Endothelial cell of umbilical vein (primary cell): ENCODE results near the gene DOP1B. TPM values are rescaled to one million over a fixed set of nuclear protein-coding genes. Genes with fewer than 3 reads are reported as not detected.

Experiments used
- BruUV-seq: library from RNA; stranded (reverse); fragments of 400-500 nt; replicated peaks from 2 replicates; lab custom pipeline; 2021; lab: Mats Ljungman, UMichigan
- CTCF ChIA-PET: fragments of 300-600, 350-600 bp; sonication (Branson Sonifier 250); formaldehyde crosslinking; loops from one replicate; lab custom pipeline; 2021; ENCODE audit warnings: antibody characterized with exemption, inconsistent platforms; lab: Charles Lee
- POLR2A ChIA-PET: fragments of 300-600, 350-600 bp; sonication (Branson Sonifier 250); formaldehyde crosslinking; loops from one replicate; lab custom pipeline; 2021; ENCODE audit warnings: antibody characterized with exemption, inconsistent platforms; lab: Charles Lee
- DNase-seq: peaks from one replicate; pipeline ENCODE4 v3.0.0-alpha.2; 2011; ENCODE audit warnings: low read depth, low spot score
- FAIRE-seq: peaks from 2 replicates; lab custom pipeline; 2011; peaks lifted over from hg19 to GRCh38; lab: Jason Lieb, UNC
- H2AFZ ChIP-seq: 2 replicates; pipeline ENCODE4 v1.6.0; 2012; ENCODE audit warnings: low read depth, low read length, control low read depth, inconsistent platforms
- H3K27ac ChIP-seq: 2 replicates; pipeline ENCODE4 v1.5.1; 2011; ENCODE audit warnings: low read depth, mild to moderate bottlenecking, control low read depth, low read length, moderate library complexity; ENCODE audit not compliant: insufficient read depth
- H3K27me3 ChIP-seq, 2 experiments: 2 replicates each; pipeline versions ENCODE4 v1.6.0 to v1.6.1; 2011; ENCODE audit warnings: low read length in 2 of 2, mixed read lengths in 1 of 2; ENCODE audit not compliant: control insufficient read depth in 2 of 2, insufficient read depth in 2 of 2
- H3K36me3 ChIP-seq, 2 experiments: 2 replicates in 1 of 2; 3 replicates in 1 of 2; pipeline ENCODE4 v1.5.1; 2011; ENCODE audit warnings: low read length in 2 of 2, mild to moderate bottlenecking in 1 of 2, moderate library complexity in 1 of 2; ENCODE audit not compliant: control insufficient read depth in 2 of 2, insufficient read depth in 2 of 2; ENCODE audit errors: extremely low read depth in 1 of 2
- H3K4me1 ChIP-seq: 3 replicates; pipeline ENCODE4 v1.5.1; 2011; ENCODE audit warnings: mild to moderate bottlenecking, low read length; ENCODE audit not compliant: control insufficient read depth, insufficient read depth; ENCODE audit errors: extremely low read depth
- H3K4me2 ChIP-seq: 2 replicates; pipeline ENCODE4 v1.6.1; 2011; ENCODE audit warnings: low read length, control low read depth, mixed read lengths; ENCODE audit not compliant: insufficient read depth
- H3K4me3 ChIP-seq, 3 experiments: fragments of 200-600 bp in 1 of 3; sonication (generic), shearing (Covaris generic) in 1 of 3; replicated peaks in 1 of 3; 2 replicates each; pipeline ENCODE4 v1.5.1; 2011 to 2016; ENCODE audit warnings: control low read depth in 3 of 3, low read length in 3 of 3, mild to moderate bottlenecking in 2 of 3, inconsistent platforms in 1 of 3, low read depth in 1 of 3, moderate library complexity in 1 of 3; ENCODE audit not compliant: insufficient read depth in 1 of 3
- H3K79me2 ChIP-seq: 2 replicates; pipeline ENCODE4 v1.6.0; 2012; ENCODE audit warnings: low read length, inconsistent platforms; ENCODE audit not compliant: control insufficient read depth, insufficient read depth
- H3K9ac ChIP-seq: replicated peaks from 2 replicates; pipeline ENCODE3; 2011; ENCODE audit warnings: low read length, control low read depth; ENCODE audit not compliant: insufficient read depth; ENCODE audit errors: extremely low read depth
- H3K9me1 ChIP-seq: replicated peaks from 3 replicates; pipeline ENCODE4 v1.6.0; 2011; ENCODE audit warnings: mild to moderate bottlenecking, low read length; ENCODE audit not compliant: control insufficient read depth, insufficient read depth; ENCODE audit errors: extremely low read depth
- H3K9me3 ChIP-seq: replicated peaks from 2 replicates; pipeline ENCODE4 v1.5.1; 2012; ENCODE audit warnings: low read length, inconsistent platforms; ENCODE audit not compliant: control insufficient read depth, insufficient read depth
- H4K20me1 ChIP-seq: replicated peaks from 2 replicates; pipeline ENCODE3; 2011; ENCODE audit warnings: mild to moderate bottlenecking, low read length; ENCODE audit not compliant: control insufficient read depth, insufficient read depth; ENCODE audit errors: extremely low read depth
- EZH2 ChIP-seq: IDR thresholded peaks from 2 replicates; pipeline ENCODE4 v1.6.1; 2012; ENCODE audit warnings: borderline replicate concordance, low read depth, mild to moderate bottlenecking, moderate library complexity, low read length, inconsistent platforms; ENCODE audit not compliant: severe bottlenecking
- FOS ChIP-seq: IDR thresholded peaks from 2 replicates; pipeline ENCODE4 v1.6.1; 2011; ENCODE audit warnings: mild to moderate bottlenecking, low read length, moderate library complexity, borderline replicate concordance; ENCODE audit not compliant: insufficient read depth
- GATA2 ChIP-seq: IDR thresholded peaks from 2 replicates; pipeline ENCODE4 v1.7.0; 2011; ENCODE audit warnings: low read depth, mild to moderate bottlenecking, moderate library complexity, mixed read lengths, low read length; ENCODE audit not compliant: insufficient read length, insufficient read depth
- JUN ChIP-seq: IDR thresholded peaks from 2 replicates; pipeline ENCODE4 v1.6.1; 2011; ENCODE audit warnings: borderline replicate concordance, low read depth; ENCODE audit not compliant: insufficient read length, insufficient read depth
- POLR2A ChIP-seq: IDR thresholded peaks from 2 replicates; pipeline ENCODE4 v1.6.1; 2012; ENCODE audit warnings: low read depth, mild to moderate bottlenecking, control low read depth, low read length
- POLR2AphosphoS5 ChIP-seq: IDR thresholded peaks from 2 replicates; pipeline ENCODE4 v1.6.1; 2012; ENCODE audit warnings: low read depth, mild to moderate bottlenecking, control low read depth, low read length, moderate library complexity; ENCODE audit not compliant: insufficient read depth
- dilution Hi-C: fragments of 300-500 bp; cut with MboI; formaldehyde crosslinking; loops from one replicate; pipeline ENCODE4 v1.15.0; 2019; ENCODE audit warnings: low sequenced_read_pairs; ENCODE audit not compliant: extremely low pct_ligation_motif_present
- intact Hi-C: fragments of 100-400 bp; cut with micrococcal nuclease; formaldehyde crosslinking; loops from one replicate; pipeline ENCODE4 v1.10.0; 2022
- polyA plus RNA-seq, 4 experiments: library from polyadenylated mRNA; depleted of rRNA in 3 of 4; stranded (reverse) in 3 of 4; unstranded in 1 of 4; fragments of >200 nt; gene quantifications; 2 replicates each; pipeline versions ENCODE4 v1.2.1 to v1.2.3, GENCODE V29; 2011 to 2012; ENCODE audit warnings: missing spikeins in 1 of 4
- total RNA-seq: library from RNA; stranded (reverse); gene quantifications from 2 replicates; pipeline ENCODE4 v1.2.3, GENCODE V29; 2021
- TF ChIP-seq, protein P1 (sequence below): IDR thresholded peaks from 2 replicates; pipeline ENCODE4 v1.6.1; 2011; ENCODE audit not compliant: insufficient read depth, insufficient read length
- TF ChIP-seq, protein P2 (sequence below), 2 donors: IDR thresholded peaks; 1 replicate in 1 of 2; 2 replicates in 1 of 2; pipeline ENCODE4 v1.5.1; 2011; ENCODE audit warnings: low read length in 2 of 2, mild to moderate bottlenecking in 2 of 2, moderate library complexity in 2 of 2, control low read depth in 1 of 2, inconsistent platforms in 1 of 2, low read depth in 1 of 2; ENCODE audit not compliant: insufficient read depth in 1 of 2; ENCODE audit errors: extremely low read depth in 1 of 2

Gene DOP1B
- total and polyA plus RNA-seq, 2 donors (not counting 3 experiments of a cell fraction or from before 2014, with no cell fraction given): 3.7 to 9.9 TPM

DNA sequence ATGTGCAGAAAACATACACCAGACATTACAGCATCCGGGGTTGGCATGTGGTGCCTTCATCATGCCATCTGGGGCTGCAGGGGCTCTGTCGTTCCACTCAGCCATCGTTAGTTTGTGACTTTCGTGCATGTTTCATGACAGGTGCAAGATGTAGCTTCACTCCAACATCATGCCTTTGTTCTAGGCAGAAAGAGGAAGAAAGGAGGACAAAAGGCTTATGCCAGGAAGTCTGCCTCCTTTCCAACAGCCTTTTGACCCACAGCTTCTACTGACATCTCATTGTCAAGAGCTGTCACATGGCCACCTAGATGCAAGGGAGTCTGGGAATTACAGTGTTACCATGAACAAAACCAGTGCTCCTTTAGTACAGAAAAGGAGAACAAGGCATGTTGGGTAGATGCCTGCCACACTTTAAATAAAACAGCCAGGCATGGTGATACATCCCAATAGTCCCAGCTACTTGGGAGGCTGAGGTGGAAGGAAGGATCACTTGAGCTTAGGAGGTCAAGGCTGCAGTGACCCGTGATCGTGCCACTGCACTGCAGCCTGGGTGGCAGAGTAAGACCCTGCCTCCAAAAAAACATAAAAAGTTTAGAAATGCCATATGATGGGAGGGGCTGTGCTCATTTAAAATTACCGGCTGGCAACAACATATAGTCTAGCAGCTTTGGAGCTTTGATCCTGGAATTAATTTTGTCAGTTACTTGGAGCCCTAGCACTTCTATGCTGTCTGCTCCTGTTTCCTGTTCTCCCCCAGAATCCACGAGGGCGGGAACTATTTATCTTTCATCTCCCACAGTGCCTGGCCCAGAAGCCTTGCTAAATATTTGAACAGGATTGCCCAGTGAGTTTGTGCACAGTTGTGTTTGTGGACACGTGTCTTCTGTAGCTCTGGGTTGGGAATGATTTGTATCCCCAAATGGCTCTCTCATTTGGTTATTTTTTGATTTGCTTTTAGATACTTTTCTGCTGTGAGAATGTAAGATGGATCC lies 7.4 kb downstream of the DOP1B start:
- POLR2A ChIA-PET: no interaction called here
- H2AFZ ChIP-seq: no peak overlapping the region

DNA sequence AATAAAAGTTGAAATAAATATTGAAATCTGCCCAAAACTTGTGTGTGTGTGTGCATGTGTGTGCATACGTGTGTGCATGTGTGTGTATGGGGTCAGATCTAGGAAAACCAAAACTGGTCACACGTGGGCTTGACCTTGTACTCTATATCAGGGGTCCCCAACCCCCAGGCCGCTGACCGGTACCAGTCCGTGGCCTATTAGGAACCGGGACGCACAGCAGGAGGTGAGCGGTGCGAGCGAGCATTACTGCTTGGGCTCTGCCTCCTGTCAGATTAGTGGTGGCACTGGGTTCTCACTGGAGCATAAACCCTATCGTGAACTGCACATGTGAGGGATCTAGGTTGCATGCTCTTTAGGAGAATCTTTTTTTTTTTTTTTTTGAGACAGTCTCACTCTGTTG lies 8.7 kb downstream of the DOP1B start:
- Histone ChIP-seq H3K27ac (no peak overlapping the region), H3K4me2 (no peak overlapping the region), H2AFZ (no peak overlapping the region), H3K4me3 (no peak overlapping the region), H3K9ac (no peak overlapping the region), H3K79me2 (no peaks in the 10 kb centered on the region), H3K9me3 (no peaks in the 10 kb centered on the region), H4K20me1 (no peaks in the 10 kb centered on the region), H3K36me3 (peaks cover 0 to 5% of the 10 kb centered on the region in 2 experiments), H3K9me1 (no peaks in the 10 kb centered on the region), H3K4me1 (no peaks in the 10 kb centered on the region), H3K27me3 (no peaks in the 10 kb centered on the region)
- FAIRE-seq: no peak
- POLR2A ChIA-PET: no interaction called here
- TF ChIP-seq FOS (no peak), POLR2A (no peak), POLR2AphosphoS5 (no peak), JUN (no peak), EZH2 (no peak), GATA2 (no peak)
- TF ChIP-seq, protein P1, sequence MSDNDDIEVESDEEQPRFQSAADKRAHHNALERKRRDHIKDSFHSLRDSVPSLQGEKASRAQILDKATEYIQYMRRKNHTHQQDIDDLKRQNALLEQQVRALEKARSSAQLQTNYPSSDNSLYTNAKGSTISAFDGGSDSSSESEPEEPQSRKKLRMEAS: no peak
- TF ChIP-seq, protein P2, sequence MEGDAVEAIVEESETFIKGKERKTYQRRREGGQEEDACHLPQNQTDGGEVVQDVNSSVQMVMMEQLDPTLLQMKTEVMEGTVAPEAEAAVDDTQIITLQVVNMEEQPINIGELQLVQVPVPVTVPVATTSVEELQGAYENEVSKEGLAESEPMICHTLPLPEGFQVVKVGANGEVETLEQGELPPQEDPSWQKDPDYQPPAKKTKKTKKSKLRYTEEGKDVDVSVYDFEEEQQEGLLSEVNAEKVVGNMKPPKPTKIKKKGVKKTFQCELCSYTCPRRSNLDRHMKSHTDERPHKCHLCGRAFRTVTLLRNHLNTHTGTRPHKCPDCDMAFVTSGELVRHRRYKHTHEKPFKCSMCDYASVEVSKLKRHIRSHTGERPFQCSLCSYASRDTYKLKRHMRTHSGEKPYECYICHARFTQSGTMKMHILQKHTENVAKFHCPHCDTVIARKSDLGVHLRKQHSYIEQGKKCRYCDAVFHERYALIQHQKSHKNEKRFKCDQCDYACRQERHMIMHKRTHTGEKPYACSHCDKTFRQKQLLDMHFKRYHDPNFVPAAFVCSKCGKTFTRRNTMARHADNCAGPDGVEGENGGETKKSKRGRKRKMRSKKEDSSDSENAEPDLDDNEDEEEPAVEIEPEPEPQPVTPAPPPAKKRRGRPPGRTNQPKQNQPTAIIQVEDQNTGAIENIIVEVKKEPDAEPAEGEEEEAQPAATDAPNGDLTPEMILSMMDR (IDR thresholded peaks at IDR 0.05; ENCODE audit: extremely low read depth in 1 of 2, insufficient read depth in 1 of 2, low read depth in 1 of 2, low read length in 2 of 2): no peak
- CTCF ChIA-PET: no interaction called here
- BruUV-seq: no TSS peak
- intact Hi-C loops: no loop called here
- DNase-seq: no peak
- dilution Hi-C loops: no loop called here

More for the DNA sequence above, 7.4 kb downstream of the DOP1B start:
- Histone ChIP-seq H4K20me1 (no peaks in the 10 kb centered on the region), H3K27me3 (no peaks in the 10 kb centered on the region), H3K9me1 (no peaks in the 10 kb centered on the region), H3K9ac (no peak overlapping the region), H3K4me3 (no peak overlapping the region), H3K36me3 (peaks cover 0 to 2% of the 10 kb centered on the region in 2 experiments), H3K4me2 (no peak overlapping the region), H3K79me2 (no peaks in the 10 kb centered on the region), H3K9me3 (no peaks in the 10 kb centered on the region), H3K4me1 (no peaks in the 10 kb centered on the region), H3K27ac (no peak overlapping the region)
- intact Hi-C loops (no loop called here), dilution Hi-C loops (no loop called here)
- DNase-seq: no peak
- no TSS peak for BruUV-seq
- no peak for FAIRE-seq
- TF ChIP-seq, protein P1: no peak
- TF ChIP-seq POLR2AphosphoS5: no peak
- CTCF ChIA-PET: interaction anchor here (1.4 to 2.0 kb wide), 3 partner anchors 46 to 96 kb away, joined by 4 to 10 read pairs (median 4); no protein-coding TSS in a partner anchor
